HG03457 (cell line): ENCODE results near the gene AP1M1.
"Not testable (repeated sequence)": the region's sequence is repeated elsewhere in the genome, so short reads cannot be mapped to it uniquely, and the experiment has no call there.

Source experiments
- ATAC-seq: cut with Tn5 transposase; IDR thresholded peaks from one replicate; pipeline ENCODE4 v1.9.1; 2021; ENCODE audit warnings: moderate number of reproducible peaks; ENCODE audit not compliant: unreplicated experiment

The AP1M1 gene

DNA sequence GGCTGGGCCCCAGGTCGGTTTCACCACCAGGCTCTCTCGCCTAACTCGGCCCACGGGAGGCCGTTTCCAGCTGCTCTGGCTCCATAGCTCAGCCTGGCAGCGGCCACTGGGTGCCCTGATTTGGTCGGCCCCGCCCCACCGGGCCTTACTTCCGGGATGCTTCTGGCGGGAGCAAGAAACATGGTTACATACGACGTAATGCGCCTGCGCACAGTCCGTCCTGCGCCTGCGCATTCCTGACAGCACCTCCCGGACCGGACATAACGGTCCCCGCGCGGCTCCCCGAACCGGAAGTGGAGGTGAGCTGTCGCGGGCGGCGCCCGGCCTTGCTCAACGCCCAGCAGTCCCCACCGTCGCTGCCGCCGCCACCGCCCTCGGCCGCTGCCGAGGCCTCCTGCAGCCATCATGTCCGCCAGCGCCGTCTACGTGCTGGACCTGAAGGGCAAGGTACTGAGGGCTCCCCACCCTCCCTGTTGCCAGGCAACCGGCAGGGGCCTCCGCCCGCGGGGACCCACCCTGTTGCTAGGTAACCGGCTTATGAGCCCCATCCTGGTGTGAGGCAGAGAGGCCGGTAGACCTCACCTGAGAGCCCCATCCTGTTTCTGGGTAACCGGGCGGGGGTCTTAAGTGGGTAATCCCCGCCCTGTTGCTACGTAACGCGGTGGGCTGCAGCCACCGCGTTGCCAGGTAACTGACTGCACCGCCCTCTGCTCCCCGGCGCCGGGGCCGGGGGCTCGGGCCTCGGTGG lies at the start of gene AP1M1:
Gene AP1M1, plus strand, starts transcription at position 290 of the 748 bp plus-strand sequence. Its CDS starts 116 bp downstream, at position 406.
- peak; percentile 67 for ATAC-seq

DNA sequence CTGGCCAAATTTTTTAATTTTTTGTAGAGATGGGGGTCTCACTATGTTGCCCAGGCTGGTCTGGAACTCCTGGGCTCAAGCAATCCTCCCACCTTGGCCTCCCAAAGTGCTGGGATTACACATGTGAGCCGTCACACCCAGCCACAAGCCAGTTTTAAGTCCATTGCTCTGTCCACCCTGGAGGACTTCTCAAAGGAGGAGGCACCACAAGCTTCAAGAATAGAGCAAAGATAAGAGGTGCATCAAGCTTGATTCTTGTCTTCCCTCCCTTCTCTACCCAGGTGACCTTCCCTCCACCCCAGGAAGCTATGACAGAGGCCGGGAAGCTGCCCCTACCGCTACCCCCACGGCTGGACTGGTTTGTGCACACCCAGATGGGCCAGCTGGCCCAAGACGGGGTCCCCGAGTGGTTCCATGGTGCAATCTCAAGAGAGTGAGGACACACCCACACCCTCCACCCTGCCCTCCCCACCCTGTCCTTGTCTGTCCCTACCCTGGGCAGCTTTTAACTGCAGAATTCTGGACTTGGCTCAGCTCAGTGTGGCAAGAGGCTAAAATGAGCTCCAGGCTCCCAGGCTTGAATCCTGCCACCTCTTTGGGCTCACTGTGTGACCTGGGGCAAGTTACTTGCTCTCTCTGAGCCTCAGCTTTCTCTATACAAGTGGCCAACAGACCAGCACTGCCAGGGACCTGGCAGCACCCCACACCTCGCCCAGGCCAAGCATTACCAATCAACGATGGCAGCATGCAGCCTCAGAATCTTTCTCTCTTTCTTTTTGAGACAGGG lies 49.1 kb upstream of the AP1M1 start:
- no peak for ATAC-seq

DNA sequence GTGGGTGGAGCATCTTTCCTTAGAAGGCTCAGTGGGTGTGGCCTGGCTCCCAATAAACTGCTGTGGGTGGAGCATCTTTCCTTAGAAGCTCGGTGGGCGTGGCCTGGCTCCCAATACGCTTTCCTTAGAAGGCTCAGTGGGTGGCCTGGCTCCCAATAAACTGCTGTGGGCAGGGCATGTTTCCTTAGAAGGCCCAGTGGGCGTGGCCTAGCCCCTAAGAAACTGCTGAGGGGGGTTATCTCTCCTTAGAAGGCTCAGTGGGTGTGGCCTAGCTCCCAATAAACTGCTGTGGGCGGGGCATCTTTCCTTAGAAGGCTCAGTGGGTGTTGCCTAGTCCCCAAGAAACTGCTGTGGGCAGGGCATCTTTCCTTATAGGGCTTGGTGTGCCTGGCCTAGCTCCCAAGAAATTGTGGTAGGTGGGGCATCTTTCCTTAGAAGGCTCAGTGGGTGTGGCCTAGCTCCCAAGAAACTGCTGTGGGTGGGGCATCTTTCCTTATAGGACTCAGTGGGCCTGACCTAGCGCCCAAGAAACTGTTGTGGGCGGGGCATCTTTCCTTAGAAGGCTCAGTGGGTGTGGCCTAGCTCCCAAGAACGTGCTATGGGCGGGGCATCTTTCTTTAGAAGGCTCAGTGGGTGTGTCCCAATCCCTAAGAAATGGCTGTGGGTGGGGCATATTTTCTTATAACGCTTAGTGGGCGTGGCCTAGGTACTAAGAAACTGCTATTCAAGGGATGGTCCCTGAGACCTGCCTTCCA lies 44.0 kb upstream of the AP1M1 start:
- no peak for ATAC-seq

DNA sequence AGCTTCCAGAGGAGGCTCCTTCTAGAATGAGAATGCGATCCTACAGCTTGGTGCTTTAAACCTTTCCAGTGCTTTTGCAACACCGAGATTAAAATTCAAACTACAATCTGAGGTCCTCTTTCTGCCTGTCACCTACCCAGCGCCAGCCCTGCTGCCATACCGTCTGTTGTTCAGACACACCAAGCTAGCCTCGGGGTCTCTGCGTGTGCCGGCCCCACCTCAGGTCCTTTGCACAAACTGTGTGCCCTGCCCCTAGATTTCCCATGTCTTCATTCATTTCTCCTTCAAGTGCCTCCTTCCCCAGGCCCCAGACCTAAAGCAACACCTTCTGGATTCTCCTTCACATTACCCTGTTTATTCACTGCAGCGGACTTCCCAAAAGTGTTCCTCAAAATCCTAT lies 43.2 kb upstream of the AP1M1 start:
- ATAC-seq: no peak

DNA sequence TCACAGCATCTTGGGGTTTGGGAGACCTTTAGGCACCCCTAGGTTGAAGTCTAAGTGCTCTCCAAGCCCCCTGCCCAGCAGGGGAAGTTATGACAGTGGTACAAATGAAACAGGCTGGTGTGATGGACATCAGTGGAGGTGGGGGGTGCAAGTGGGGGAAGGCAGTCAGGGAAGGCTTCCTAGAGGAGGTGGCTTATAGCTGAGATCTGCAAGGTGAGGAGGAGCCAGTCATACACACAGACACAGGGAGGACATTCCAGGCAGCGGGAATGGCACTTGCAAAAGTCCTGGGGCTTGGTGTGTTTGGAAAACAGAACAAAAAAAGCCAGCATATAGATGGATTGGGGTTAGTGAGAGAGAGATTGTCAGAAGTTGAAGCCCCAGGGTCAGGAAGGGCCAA lies 42.6 kb upstream of the AP1M1 start:
- no peak for ATAC-seq

DNA sequence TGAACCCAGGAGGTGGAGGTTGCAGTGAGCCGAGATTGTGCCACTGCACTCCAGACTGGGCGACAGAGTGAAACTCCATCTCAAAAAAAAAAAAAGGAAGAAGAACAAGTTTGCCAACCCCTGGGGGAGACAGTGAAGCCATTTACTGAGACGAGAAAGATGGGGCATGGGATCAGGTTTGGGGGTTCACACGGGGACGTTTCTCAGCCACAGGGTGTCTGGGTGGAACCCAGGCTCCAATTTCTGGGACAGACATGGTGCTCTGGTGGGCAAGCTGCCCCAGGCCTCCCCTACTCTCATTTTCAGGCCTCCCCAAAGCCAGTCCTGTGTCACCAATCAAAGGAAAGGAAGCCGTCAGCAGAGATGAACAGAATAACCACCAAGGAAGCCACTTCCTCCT lies 40.8 kb upstream of the AP1M1 start:
- no peak for ATAC-seq

DNA sequence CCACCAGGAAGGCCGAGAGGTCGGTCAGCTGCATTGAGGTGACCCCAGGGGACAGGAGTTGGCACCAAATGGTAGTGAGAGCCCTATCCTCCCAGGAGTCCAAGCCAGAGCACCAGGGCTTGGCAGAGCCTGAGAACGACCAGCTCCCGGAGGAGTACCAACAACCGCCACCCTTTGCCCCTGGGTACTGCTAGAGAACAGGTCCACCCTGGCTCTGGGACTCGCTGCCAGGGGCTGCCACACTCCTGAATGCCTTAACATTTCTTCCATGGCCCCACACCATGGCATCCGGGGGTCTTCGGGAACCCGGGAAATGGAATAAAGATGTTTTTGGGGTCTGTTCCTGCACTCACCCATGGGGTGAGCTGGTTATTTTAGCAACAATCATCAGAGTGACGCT lies 40.1 kb upstream of the AP1M1 start:
- ATAC-seq: no peak

DNA sequence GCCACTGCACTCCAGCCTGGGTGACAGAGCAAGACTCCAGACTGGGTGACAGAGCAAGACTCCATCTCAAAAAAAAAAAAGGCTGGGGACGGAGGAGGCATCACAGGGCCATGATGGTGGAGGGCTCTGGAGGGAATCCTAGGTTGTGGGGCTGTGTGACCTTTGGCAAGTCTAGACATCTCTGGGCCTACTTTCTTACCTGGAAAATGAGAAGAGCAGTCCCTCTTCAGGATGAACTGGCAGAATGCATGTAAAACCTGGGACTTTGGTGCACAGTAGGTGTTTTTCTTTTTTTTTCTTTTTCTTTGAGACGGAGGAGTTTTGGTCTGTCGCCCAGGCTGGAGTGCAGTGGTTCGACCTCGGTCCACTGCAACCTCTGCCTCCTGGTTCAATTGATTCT lies 38.1 kb upstream of the AP1M1 start:
- no peak for ATAC-seq

DNA sequence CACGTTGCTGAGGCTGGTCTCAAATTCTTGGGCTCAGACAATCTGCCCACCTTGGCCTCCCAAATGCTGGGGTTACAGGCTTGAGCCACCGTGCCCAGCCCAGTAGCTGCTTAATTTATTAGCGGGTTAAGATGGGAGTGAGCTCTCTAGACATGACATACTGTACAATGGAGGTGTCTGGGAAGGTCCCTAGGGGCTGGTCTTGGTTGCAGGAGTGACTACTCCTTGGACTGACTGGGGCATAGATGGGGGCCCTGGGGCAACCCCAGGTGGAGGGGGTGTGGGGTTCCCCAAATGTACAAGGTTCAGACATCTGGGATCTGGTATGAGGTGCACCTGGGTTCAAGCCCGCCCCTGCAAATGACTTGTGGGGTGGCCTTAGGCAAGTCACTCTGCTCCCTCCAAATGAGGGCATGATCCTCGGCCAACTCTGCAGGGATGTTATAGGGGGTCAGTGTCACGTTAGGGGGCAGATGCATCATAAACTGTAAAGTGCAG lies 37.2 kb upstream of the AP1M1 start:
- ATAC-seq: no peak

DNA sequence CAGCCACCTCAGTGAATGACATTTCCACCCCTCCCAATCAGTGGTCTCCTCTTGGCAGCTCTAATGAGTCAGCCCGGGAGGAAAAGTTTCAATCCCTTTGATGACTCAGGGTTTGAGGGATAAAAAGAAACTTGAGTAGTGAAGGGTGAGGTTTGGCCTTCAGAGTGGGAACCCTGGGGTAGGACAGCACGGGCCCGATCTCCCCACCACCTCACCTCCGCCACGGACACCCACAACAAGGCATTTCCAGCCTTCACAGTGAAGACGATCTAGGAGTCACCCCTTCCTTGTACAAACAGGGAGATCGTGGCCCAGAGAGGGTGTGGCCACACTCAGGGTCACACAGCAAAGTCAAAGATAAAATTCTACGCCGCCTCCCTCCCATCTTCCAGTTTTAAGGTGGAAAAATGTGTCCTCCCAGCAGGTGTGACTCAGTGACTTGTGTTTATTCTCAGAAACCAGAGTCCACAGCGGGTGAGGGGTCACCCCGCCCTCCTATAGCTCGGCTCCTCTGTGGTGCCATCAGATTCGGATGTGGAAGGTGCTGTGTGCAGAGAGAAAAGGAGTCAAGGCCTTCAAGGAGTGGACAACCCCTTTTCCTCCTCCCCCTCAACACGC lies 36.7 kb upstream of the AP1M1 start:
- no peak for ATAC-seq

DNA sequence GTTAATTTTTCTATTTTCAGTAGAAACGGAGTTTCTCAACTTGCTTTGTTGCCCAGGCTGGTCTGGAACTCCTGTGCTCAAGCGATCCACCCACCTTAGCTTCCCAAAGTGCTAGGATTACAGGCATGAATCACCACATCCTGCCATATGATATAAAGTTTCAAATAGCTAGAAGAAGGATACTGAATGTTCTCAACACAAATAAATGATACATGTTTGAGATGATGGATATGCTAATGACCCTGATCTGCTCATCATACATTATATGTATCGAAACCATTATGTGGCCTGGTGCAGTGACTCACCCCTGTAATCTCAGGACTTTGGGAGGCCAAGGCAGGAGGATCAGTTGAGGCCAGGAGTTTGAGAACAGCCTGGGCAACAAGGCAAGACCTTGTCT lies 35.9 kb upstream of the AP1M1 start:
- no peak for ATAC-seq

DNA sequence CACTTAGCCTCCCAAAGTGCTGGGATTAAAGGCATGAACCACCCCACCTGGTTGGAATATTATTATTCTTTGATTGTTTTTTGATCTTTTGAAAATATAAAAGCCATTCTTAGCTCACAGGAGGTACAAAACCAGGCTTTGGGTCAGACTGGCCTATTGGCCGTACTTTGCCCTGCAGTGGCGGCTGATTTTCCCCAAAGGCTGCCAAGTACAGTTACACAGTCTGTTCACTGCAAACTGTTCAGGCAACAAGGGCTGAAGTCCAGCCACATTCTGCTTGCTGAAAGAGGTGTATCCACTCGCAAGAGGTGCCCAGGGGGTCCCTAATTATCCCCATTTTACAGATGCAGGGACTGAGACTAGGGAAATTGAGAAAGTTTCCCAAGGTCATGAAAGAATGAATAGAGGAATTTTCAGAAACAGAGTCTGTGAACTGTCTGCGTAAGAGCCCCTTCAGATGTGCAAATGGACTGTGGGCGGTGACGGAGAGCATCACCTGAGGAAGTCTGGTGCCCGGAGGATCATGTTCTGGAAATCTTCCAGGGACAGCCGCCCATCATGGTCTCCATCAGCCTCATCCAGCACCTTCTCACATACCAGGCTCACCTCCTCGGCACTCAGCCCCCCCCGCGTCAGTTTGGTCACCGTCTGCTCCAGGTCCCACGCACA lies 33.4 kb upstream of the AP1M1 start:
- no peak for ATAC-seq

DNA sequence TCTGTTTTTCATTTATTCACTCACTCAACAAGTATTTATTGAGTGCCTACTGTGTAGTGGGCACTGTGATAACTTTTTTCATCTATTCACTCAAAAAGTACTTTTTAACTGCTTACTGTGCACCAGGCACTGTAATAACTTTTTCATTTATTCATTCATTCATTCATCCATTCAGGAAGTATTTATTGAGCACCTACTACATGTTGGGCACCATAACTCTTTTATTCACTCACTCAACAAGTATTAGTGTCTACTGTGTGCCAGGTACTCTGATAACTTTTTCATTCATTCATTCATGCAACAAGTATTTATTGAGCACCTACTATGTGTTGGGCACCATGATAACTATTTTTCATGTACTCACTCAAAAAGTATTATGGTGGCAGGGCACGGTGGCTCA lies 31.3 kb upstream of the AP1M1 start:
- ATAC-seq: no peak

DNA sequence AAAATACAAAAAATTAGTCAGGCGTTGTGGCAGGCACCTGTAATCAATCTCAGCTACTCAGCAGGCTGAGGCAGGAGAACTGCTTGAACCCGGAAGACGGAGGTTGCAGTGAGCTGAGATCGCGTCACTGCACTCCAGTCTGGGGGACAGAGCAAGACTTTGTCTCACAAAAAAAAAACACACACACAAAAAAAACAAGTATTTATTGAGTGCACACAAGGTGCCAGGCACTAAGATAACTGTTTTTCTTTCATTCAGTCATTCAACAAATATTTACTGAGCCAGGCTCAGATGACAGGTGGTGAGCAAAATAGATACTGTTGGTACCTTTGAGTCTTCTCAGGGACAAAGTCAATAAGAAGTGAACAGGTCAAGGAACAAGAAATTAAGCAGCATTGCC lies 30.7 kb upstream of the AP1M1 start:
- no peak for ATAC-seq

DNA sequence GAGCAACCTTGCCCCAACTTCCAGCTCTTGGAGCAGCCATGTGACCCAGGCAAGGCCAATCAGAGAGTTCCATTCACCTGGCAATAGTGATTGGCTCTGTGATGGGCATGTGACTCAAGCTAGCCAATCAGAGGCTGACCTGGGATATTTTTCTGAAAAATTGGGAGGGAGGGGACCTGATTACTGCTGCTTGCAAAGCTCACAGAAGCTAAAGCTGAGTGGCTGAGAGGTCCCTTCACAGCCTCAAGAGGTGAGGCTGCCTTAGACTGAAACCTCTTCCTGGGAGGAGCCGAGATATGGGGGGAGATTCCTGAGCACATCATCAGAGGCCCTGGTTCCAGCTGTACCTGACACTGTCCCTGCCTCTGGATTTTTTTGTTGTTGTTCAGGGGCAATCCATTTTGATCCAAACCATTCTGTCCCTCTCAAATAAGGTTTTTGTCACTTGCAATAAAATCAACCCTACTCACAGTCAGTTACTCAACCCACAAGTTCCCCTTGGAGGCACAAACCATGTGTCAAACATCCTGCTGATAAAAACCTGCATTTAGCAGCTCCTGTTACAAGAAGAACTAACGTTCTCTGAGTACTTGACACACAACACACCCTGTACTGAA lies 29.1 kb upstream of the AP1M1 start:
- ATAC-seq: no peak

DNA sequence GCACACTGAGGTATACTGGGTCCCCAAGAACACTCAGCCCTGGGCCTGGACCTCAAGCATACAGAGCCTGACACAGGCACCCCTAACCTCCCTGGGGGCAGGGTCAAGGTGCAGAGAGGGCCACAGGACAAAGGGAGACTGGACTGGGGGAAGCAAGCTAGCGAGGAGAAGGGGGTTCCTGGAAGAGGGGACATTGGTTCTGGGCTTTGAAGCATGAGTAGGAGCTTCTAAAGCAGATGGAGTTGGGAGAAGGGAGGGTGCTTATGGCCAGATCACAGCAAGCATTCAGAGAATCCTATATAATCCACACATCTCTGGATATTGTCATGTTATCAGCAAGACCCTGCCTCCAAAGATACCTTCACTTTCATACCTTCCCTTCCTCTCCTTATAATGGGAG lies 27.6 kb upstream of the AP1M1 start:
- no peak for ATAC-seq

DNA sequence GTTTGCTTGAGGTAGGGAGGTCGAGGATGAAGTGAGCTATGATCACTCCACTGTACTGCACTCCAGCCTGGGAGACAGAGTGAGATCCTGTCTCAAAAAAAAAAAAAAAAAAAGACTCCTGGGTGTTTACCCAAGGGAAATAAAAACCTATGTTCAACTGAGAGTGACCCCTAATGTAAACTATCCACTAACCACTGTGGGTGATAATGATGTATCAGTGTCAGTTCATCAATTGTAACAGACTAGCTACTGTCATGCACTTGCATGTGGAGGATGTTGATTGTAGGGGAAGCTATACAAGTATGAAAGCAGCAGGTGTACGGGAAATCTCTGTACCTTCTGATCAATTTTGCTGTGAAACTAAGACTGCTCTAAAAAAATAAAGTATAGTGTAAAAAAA lies 21.8 kb upstream of the AP1M1 start:
- no peak for ATAC-seq

DNA sequence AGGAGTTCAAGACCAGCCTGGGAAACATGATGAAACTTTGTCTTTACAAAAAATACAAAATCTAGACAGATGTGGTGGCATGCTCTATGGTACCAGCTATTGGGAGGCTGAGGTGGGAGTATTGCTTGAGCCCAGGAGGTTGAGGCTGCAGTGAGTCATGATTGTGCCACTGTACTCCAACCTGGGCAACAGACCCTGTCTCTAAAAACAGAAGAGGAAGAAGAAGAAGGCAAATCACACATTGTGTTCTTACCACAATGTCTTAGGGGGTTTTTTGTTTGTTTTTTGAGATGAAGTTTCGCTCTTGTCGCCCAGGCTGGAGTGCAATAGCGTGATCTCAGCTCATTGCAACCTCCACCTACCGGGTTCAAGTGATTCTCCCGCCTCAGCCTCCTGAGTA lies 18.8 kb upstream of the AP1M1 start:
- not testable (repeated sequence) for ATAC-seq

DNA sequence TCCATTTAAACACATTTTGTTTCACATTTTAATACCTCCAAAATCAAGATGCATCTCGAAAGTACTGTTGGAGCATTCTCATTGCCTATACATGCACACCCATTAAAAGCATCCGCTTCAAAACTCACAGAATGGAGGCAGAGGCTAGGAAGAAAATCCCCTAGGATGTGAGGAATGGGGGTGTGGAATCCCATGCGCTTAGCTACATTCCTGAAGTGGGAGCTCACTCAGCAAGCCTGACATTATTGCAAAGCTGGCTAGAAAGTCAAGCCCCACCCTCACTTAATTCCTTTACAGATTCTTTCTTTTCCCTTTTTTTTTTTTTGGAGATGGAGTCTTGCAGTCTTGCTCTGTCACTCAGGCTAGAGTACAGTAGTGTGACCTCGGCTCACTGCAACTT lies 17.1 kb upstream of the AP1M1 start:
- no peak for ATAC-seq

DNA sequence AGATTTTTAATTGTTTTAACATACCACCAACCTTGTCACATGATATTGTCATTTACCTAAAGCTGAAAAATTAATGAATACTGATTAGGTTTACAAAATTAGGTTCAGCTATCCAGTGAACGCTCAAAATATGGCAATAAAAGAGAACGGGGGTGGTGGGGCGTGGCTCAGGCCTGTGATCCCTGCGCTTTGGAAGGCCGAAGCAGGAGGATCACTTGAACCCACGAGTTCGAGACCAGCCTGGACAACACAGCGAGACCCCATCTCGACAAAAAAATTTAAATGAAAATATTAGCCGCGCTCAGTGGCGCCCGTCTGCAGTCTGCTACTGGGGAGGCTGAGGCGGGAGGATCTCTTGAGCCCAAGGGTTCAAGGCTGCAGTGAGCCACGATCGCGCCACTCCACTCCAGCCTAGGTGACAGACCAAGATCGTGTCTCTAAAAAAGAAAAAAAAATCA lies 13.0 kb upstream of the AP1M1 start:
- ATAC-seq: no peak
